HL-60 (cell line): ENCODE data around the gene DIP2C.

Source experiments
- DNase-seq, 2 experiments: peaks; one replicate each; pipeline ENCODE4 v3.0.0-alpha.2; 2010 to 2020; ENCODE audit warnings: low read depth in 1 of 2, low spot score in 1 of 2
- H3K27ac ChIP-seq: fragments of 250-450 bp; sonication (Bioruptor Pico); replicated peaks from 2 replicates; pipeline ENCODE4 v1.5.1; 2020; ENCODE audit warnings: mild to moderate bottlenecking, moderate library complexity
- H3K27me3 ChIP-seq: fragments of 250-450 bp; sonication (Bioruptor Pico); 2 replicates; pipeline ENCODE4 v1.5.1; 2021; ENCODE audit warnings: mild to moderate bottlenecking, moderate library complexity; ENCODE audit not compliant: insufficient read depth, poor library complexity, severe bottlenecking
- H3K4me3 ChIP-seq: replicated peaks from 2 replicates; pipeline ENCODE4 v1.5.1; 2011; ENCODE audit warnings: mild to moderate bottlenecking, control low read depth, low read length; ENCODE audit not compliant: insufficient read depth
- CTCF ChIP-seq: IDR thresholded peaks from one replicate; pipeline ENCODE4 v1.5.1; 2011; ENCODE audit warnings: low read length, control low read depth, inconsistent platforms; ENCODE audit not compliant: insufficient read depth
- GABPA ChIP-seq: IDR thresholded peaks from 2 replicates; pipeline ENCODE4 v1.6.1; 2012; ENCODE audit warnings: low read depth
- POLR2AphosphoS5 ChIP-seq: IDR thresholded peaks from 2 replicates; pipeline ENCODE4 v1.6.1; 2012; ENCODE audit warnings: low read depth
- REST ChIP-seq: IDR thresholded peaks from 2 replicates; pipeline ENCODE4 v1.6.1; 2012; ENCODE audit warnings: low read depth; ENCODE audit not compliant: insufficient replicate concordance
- SPI1 ChIP-seq: IDR thresholded peaks from 2 replicates; pipeline ENCODE4 v1.6.1; 2012; ENCODE audit warnings: low read depth, mild to moderate bottlenecking, borderline replicate concordance

The DIP2C gene

GRCh38 chr10:314381-314780, 375.1 kb downstream of the DIP2C start:
- TF ChIP-seq CTCF (no peak), REST (no peak), SPI1 (no peak), GABPA (no peak), POLR2AphosphoS5 (no peak)
- Histone ChIP-seq H3K27ac (no peak overlapping the region), H3K4me3 (no peak overlapping the region), H3K27me3 (no peaks in the 10 kb centered on the region)
- no peak for DNase-seq

- DNase-seq, result no peak
These were observed 377.4 kb downstream of the DIP2C start for GRCh38 chr10:311901-312665.

GRCh38 chr10:310976-311639, 378.4 kb downstream of the DIP2C start:
- H3K4me3 ChIP-seq, result no peak overlapping the region
- no peak for TF ChIP-seq POLR2AphosphoS5
- no peak for TF ChIP-seq REST
- TF ChIP-seq GABPA, result no peak
- TF ChIP-seq SPI1, result no peak
- no peak for TF ChIP-seq CTCF
- no peak for DNase-seq
- H3K27ac ChIP-seq, result no peak overlapping the region
- no peaks in the 10 kb centered on the region for H3K27me3 ChIP-seq

More at GRCh38 chr10:311901-312665, 377.4 kb downstream of the DIP2C start:
- no peak overlapping the region for H3K27ac ChIP-seq
- H3K4me3 ChIP-seq, result no peak overlapping the region
- no peak for TF ChIP-seq SPI1
- H3K27me3 ChIP-seq, result no peaks in the 10 kb centered on the region

GRCh38 chr10:310371-310770, 379.1 kb downstream of the DIP2C start:
- DNase-seq, result no peak
- Histone ChIP-seq H3K4me3 (no peak overlapping the region), H3K27ac (no peak overlapping the region), H3K27me3 (no peaks in the 10 kb centered on the region)
- TF ChIP-seq SPI1 (no peak), REST (no peak), GABPA (no peak), CTCF (no peak), POLR2AphosphoS5 (no peak)
